ENCODE results near the gene BACE1. TPM values are rescaled to one million over a fixed set of nuclear protein-coding genes. Genes with fewer than 3 reads are reported as not detected.

Gene BACE1
- total and polyA plus RNA-seq, 2 experiments from 2014 or later: 2.4 to 7.2 TPM

DNA sequence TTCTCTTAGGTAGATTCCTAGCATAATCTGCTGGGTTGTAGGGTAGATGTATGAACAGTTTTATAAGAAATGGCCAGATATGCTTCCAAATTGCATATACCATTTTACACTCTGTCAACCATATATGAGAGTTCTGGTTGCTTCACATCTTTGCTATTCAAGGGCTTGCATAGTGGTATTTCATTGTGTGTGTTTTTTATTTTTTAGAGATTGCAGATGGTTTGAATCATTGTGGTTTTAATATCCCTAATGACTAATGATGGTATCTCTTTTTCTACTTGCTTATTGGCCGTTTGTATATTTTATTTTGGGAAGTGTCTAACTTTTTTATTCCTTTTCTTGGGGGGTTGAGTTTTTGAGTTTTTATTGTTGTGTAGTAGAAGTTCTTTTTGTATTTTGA is 56.6 kb downstream of the BACE1 start:
- no peaks in the 10 kb centered on the region for H3K27me3 ChIP-seq (ENCODE audit: insufficient read depth)
- H3K9me2 ChIP-seq (ENCODE audit: insufficient read depth): no peaks in the 10 kb centered on the region
- no peak overlapping the region for H3K4me2 ChIP-seq
- H3K4me3 ChIP-seq: no peak overlapping the region
- Mint-ChIP-seq H3K27ac (no peak overlapping the region), H3K36me3 (ENCODE audit: low read depth) (peaks cover 20% of the 10 kb centered on the region), H3K4me1 (no peaks in the 10 kb centered on the region), H3K4me3 (no peak overlapping the region), H3K27me3 (ENCODE audit: insufficient read depth, low read depth, poor library complexity) (no peaks in the 10 kb centered on the region), H3K9me3 (no peaks in the 10 kb centered on the region)
- no peak for ATAC-seq
- TF ChIP-seq JUNB (IDR thresholded peaks at IDR 0.05; ENCODE audit: unreplicated experiment) (no peak), CREB1 (CRISPR knock-in tag; IDR thresholded peaks at IDR 0.05; ENCODE audit: low read depth) (no peak), ZNF114 (CRISPR knock-in tag; IDR thresholded peaks at IDR 0.05) (no peak), EZH2 (IDR thresholded peaks at IDR 0.05; ENCODE audit: low read depth, unreplicated experiment) (no peak), NANOG (IDR thresholded peaks at IDR 0.05; ENCODE audit: borderline replicate concordance) (no peak)
- TF ChIP-seq, protein P1, sequence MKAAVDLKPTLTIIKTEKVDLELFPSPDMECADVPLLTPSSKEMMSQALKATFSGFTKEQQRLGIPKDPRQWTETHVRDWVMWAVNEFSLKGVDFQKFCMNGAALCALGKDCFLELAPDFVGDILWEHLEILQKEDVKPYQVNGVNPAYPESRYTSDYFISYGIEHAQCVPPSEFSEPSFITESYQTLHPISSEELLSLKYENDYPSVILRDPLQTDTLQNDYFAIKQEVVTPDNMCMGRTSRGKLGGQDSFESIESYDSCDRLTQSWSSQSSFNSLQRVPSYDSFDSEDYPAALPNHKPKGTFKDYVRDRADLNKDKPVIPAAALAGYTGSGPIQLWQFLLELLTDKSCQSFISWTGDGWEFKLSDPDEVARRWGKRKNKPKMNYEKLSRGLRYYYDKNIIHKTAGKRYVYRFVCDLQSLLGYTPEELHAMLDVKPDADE (IDR thresholded peaks at IDR 0.05): no peak
- TF ChIP-seq, protein P2, sequence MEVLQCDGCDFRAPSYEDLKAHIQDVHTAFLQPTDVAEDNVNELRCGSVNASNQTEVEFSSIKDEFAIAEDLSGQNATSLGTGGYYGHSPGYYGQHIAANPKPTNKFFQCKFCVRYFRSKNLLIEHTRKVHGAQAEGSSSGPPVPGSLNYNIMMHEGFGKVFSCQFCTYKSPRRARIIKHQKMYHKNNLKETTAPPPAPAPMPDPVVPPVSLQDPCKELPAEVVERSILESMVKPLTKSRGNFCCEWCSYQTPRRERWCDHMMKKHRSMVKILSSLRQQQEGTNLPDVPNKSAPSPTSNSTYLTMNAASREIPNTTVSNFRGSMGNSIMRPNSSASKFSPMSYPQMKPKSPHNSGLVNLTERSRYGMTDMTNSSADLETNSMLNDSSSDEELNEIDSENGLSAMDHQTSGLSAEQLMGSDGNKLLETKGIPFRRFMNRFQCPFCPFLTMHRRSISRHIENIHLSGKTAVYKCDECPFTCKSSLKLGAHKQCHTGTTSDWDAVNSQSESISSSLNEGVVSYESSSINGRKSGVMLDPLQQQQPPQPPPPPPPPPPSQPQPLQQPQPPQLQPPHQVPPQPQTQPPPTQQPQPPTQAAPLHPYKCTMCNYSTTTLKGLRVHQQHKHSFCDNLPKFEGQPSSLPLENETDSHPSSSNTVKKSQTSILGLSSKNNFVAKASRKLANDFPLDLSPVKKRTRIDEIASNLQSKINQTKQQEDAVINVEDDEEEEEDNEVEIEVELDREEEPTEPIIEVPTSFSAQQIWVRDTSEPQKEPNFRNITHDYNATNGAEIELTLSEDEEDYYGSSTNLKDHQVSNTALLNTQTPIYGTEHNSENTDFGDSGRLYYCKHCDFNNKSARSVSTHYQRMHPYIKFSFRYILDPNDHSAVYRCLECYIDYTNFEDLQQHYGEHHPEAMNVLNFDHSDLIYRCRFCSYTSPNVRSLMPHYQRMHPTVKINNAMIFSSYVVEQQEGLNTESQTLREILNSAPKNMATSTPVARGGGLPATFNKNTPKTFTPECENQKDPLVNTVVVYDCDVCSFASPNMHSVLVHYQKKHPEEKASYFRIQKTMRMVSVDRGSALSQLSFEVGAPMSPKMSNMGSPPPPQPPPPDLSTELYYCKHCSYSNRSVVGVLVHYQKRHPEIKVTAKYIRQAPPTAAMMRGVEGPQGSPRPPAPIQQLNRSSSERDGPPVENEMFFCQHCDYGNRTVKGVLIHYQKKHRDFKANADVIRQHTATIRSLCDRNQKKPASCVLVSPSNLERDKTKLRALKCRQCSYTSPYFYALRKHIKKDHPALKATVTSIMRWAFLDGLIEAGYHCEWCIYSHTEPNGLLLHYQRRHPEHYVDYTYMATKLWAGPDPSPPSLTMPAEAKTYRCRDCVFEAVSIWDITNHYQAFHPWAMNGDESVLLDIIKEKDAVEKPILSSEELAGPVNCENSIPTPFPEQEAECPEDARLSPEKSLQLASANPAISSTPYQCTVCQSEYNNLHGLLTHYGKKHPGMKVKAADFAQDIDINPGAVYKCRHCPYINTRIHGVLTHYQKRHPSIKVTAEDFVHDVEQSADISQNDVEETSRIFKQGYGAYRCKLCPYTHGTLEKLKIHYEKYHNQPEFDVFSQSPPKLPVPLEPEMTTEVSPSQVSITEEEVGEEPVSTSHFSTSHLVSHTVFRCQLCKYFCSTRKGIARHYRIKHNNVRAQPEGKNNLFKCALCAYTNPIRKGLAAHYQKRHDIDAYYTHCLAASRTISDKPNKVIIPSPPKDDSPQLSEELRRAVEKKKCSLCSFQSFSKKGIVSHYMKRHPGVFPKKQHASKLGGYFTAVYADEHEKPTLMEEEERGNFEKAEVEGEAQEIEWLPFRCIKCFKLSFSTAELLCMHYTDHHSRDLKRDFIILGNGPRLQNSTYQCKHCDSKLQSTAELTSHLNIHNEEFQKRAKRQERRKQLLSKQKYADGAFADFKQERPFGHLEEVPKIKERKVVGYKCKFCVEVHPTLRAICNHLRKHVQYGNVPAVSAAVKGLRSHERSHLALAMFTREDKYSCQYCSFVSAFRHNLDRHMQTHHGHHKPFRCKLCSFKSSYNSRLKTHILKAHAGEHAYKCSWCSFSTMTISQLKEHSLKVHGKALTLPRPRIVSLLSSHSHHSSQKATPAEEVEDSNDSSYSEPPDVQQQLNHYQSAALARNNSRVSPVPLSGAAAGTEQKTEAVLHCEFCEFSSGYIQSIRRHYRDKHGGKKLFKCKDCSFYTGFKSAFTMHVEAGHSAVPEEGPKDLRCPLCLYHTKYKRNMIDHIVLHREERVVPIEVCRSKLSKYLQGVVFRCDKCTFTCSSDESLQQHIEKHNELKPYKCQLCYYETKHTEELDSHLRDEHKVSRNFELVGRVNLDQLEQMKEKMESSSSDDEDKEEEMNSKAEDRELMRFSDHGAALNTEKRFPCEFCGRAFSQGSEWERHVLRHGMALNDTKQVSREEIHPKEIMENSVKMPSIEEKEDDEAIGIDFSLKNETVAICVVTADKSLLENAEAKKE (CRISPR knock-in tag; IDR thresholded peaks at IDR 0.05): no peak
- H3F3A ChIP-seq (replicated peaks; ENCODE audit: low read depth): no peaks in the 10 kb centered on the region
- DNase-seq (ENCODE audit: low spot score): no peak
- no peak overlapping the region for H2AFZ ChIP-seq
- no peaks in the 10 kb centered on the region for H3K79me2 ChIP-seq (replicated peaks; ENCODE audit: insufficient read depth)
- 0 out of 2 replicates have a peak, but pooled peaks cover 5% of the 10 kb centered on the region for H4K20me1 ChIP-seq (replicated peaks; ENCODE audit: insufficient read depth)
- no peaks in the 10 kb centered on the region for H3K36me3 ChIP-seq (ENCODE audit: insufficient read depth)
- no peak overlapping the region for H3K27ac ChIP-seq (ENCODE audit: low read depth)
- H3K4me1 ChIP-seq (ENCODE audit: insufficient read depth): no peaks in the 10 kb centered on the region

Measured in GM23338 (cell line).